HG02610 (cell line): Measurements from ENCODE around the gene SMU1.
A peak's percentile ranks its signal among the peaks of the same experiment; 100 is the strongest.

Experiments
- ATAC-seq: cut with Tn5 transposase; IDR thresholded peaks from one replicate; pipeline ENCODE4 v1.9.1; 2021; ENCODE audit warnings: mild to moderate bottlenecking, moderate library complexity; ENCODE audit not compliant: unreplicated experiment

SMU1 gene

GRCh38 chr9:33046061-33046460 is 30.4 kb downstream of the SMU1 start:
- ATAC-seq = no peak

- no peak for ATAC-seq
Observed at GRCh38 chr9:33044677-33045282, 31.7 kb downstream of the SMU1 start.

DNA sequence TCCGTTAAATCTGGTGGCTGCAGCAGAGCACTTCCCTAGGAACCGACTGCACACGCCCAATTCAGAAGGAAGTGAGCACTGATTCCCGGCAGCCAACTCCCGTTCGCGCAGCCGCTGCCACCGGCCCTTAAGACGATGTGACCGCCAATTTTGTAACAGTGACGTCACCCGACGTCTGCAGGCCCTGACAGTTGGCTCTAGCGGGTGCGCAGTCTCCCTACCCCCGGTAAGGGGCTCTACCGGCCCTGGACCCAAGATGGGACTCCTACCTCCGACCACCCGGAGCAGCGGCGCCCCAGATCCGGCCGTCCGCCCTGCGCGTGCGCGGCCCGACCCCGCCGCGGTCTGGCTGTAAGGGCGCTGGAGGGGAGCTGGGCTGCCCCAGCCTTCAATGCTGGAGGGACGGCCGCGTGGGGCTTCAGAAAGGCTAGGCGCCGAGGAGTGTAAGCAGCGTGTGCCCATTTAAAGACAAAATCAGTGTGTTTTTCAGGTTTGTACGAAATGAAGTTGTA is 32.3 kb downstream of the SMU1 start:
- ATAC-seq = peak; percentile 76

GRCh38 chr9:33043671-33044070 is 32.8 kb downstream of the SMU1 start:
- no peak for ATAC-seq

DNA sequence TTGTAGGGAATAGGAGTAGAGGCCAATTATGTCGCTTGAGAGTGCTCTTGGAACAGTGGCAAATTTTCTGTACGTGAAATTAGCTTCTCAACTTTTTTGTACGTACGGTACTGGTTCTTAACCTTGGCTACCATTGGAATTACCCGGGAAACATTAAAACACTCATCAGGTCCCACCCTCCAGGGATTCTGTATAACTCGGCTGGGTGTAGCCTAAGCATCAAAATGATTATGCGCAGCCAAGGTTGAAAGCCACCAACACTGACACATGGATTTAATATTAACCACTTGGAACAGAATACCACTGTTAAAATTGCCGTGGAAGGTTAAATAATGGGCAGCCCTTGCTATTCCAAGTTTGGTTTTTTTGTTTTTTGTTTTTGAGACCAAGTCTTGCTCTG is 34.0 kb downstream of the SMU1 start:
- ATAC-seq = no peak

GRCh38 chr9:33041432-33042188 is 34.9 kb downstream of the SMU1 start:
- no peak for ATAC-seq

GRCh38 chr9:33040792-33041431 is 35.6 kb downstream of the SMU1 start:
- ATAC-seq = no peak

- ATAC-seq = no peak
Observed at GRCh38 chr9:33032865-33033264, 43.6 kb downstream of the SMU1 start.

- no peak for ATAC-seq
Observed at GRCh38 chr9:33032292-33032691, 44.2 kb downstream of the SMU1 start.

- ATAC-seq = no peak
Observed at GRCh38 chr9:33030285-33030684, 46.2 kb downstream of the SMU1 start.

- no peak for ATAC-seq
Observed at GRCh38 chr9:33029231-33029786, 47.2 kb downstream of the SMU1 start.

DNA sequence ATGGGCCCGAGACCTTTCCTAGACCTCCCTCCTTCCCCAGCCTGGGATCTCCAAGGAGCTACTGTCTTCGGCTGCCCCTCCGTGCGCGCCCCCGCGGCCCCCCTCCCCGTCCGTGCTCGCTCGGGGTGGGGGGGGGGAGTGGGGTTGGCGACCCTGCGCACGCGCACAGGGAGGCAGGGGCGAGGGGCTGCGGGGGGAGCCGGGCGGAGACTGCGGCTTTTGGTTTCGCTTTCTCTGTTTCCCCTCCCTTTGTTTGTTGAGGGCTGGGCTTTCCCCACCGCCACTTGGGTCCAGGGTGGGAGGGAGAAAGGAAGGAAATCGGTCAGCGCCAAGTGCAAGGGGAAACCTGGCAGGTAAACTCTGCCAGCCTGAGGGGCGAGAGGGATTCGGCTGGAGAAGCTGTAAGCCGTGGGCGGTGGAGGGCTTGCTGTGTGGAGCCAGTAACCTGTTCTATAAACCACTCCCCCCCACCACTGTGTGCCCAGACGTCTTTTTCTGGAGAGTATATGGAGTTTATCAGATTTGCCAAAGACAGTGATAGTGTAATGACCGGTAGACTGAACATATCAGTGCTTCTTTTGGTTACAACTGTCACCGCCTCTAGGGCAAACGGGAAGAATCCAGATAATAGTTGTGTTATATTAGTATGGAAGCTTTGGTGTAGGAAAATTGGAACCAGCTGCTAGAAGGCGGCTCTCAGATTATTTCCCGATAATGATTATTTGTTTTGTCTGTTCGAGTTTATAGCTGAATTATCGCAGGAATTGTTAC is 50.7 kb downstream of the SMU1 start:
- ATAC-seq = peak; percentile 55

DNA sequence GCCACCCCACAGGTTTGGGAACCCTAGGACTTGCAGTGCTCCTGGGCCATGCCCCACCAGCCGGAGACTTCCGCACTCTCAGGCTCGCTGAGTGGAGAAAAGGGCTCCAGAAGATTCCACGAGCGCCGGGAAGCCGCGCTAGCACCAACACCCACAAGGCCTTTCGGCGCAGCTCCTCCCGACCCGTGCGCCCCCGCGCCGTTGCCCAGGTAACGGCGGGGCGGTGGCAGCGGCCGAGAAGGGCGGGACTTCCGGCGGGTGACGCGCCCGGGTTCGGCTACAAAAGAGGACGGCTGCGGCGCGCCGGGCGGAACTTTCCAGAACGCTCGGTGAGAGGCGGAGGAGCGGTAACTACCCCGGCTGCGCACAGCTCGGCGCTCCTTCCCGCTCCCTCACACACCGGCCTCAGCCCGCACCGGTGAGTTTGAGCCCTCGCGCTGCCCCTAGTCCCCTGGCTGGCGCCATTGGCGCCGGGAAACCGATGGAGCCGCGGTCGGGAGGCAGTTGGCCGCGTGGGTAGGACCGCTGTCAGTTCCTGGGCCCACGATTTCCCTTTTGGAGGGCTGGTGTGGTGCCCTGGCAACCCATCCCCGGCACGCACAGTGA is 51.4 kb downstream of the SMU1 start, which contains the start of gene DNAJA1:
Gene DNAJA1, plus strand, starts transcription at position 308 of the 606 bp plus-strand sequence. CDS start 1,212 bp downstream, outside the sequence.
- peak; percentile 87 for ATAC-seq

DNA sequence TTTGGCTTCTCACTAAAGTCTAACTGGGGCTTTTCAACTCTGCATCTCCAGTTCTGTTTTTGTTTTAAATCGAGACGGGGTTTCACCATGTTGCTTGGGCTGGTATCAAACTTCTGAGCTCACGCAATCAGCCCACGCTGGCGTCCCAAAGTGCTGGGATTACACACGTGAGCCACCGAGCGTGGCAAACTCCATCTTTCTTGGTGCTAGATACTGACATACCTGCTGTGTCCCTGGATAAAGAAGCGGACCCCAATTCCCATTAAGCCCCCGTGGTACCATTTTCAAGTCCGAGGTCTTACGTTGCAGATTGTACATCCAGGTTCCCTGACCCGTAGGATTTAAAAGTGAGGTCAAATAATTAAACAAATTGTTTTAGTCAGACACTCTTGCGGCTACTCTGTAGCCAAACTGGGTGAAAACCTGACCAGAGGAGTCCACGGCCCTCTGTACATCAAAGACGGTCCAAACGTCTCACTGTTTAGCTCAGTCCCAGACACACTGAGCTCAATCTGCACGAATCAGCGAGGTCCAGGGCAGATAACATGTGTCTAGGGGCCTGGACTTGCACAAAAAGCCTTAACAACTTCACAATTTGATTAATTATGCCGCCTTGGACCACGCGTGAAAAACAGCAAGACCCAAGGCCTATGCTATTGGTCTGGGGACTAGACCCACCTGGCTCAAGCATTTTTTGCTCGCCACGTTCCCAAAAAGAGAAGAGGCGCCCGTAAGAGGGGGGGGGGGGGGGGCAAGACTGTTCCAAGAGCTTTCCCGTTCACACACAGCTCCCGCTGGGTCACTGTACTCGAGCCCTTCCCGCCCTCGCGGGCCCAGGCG is 52.1 kb downstream of the SMU1 start:
- no peak for ATAC-seq

- no peak for ATAC-seq
Observed at GRCh38 chr9:33023661-33024060, 52.8 kb downstream of the SMU1 start.

DNA sequence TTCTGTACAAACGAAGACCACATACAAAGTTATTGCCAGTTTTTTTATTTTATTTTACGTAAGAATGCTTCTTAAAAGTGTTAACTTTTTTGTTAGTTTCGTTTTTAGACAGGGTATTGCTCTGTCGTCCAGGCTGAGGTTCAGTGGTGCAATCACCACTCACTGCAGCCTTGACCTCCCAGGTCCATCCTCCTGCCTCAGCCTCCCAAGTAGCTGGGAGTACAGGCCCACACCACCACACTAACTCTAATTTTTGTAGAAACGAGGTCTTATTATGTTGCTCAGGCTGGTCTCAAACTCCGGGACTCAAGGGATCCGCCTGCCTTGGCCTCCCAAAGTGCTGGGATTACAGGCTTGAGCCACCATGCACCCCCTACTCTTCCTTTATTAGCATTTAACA is 53.7 kb downstream of the SMU1 start:
- ATAC-seq = no peak

DNA sequence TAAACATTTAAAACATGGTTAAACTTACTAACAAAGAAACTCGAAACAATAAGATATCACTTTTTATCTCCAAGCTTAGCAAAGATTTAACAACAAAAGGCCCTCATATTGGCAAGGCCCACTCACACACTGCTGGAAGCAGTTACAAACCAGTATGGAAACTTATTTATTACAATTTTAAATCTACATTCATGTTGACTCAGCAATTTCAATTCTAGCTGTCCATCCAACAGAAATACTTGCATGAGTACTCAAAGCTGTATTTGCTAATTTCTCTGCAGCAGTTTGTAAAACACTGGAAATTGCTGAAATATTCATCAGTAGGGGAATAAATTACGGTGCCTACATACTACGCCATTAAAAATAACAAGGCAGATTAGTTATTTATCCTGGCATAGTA is 54.2 kb downstream of the SMU1 start:
- no peak for ATAC-seq

- no peak for ATAC-seq
Observed at GRCh38 chr9:33019797-33020196, 56.7 kb downstream of the SMU1 start.

- peak; percentile 59 for ATAC-seq
Observed at GRCh38 chr9:33017283-33018041, 59.0 kb downstream of the SMU1 start.
